HG03354 (cell line): Measurements from ENCODE around the gene GLI3.

Experiments used
- ATAC-seq: cut with Tn5 transposase; IDR thresholded peaks from one replicate; pipeline ENCODE4 v1.9.1; 2021; ENCODE audit warnings: mild to moderate bottlenecking; ENCODE audit not compliant: unreplicated experiment, poor library complexity, severe bottlenecking

The GLI3 gene

DNA sequence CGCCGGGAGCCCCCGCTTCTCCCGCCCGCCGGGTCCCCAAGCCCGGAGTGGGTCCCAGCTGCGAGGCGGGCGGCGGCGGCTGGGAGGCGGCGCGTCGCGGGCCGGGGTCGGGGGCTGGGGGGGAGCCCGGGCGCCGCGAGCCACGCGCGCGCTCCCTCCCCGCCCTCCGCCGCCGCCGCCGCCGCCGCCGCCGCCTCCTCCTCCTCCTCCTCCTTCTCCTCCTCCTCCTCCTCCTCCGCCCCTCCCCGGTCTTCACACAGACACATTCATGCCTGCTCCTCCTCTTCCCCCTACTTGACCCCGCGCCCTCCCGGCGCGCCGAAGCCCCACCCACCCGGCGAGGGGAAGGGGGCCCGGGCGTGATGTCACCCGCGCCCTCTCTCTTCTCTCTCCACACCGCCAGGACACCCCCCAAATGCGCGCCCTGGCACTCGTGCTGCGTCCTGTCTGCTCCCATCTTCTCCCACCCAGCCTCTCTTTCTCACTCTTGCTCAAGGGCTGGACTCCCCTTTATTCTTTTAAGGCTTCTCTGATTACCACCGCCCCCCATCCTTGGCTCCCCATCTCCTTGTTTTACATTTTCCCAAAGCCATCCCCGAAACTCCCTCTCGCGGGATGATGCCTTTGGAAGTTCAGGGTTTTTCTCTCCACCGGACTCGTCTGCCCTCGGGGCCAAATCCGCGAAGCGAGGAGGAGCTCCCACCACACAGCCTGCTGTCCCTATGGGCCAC is 967 bp upstream of the GLI3 start:
- no peak for ATAC-seq

DNA sequence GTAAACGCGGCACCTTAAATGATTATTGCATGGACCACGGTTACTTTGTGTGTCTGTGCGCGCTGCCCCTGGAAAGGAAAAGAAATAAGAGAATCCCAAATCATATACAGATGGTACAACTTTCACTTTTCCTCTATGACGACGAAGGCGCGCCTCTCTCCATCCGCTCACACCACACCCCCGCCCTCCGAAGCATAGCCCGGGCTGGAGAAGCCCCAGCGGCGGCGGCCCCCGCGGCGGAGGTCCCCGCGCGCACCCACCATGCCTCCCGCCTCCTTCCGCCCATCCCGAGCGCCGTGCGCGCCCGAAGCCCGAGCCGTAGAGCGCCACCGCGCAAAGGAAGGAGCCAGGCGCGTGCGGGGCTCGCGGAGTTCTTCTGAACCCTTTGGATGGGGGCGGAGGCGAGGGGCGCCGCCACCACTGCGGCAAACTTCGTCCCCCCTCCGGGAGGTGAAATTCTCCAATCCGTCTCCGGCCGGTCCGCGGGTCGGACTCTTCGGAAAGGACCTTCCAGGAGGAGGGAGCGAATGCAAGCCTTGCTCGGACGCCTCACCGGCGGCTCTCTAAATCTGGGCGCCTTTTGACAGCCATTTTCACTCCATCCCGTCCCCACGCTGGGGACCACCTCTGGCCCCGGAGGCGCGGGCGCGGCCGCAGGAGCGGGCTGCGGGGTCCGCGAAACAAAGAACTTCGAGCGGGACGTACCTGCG is 588 bp downstream of the GLI3 start:
- ATAC-seq: peak; percentile 37

DNA sequence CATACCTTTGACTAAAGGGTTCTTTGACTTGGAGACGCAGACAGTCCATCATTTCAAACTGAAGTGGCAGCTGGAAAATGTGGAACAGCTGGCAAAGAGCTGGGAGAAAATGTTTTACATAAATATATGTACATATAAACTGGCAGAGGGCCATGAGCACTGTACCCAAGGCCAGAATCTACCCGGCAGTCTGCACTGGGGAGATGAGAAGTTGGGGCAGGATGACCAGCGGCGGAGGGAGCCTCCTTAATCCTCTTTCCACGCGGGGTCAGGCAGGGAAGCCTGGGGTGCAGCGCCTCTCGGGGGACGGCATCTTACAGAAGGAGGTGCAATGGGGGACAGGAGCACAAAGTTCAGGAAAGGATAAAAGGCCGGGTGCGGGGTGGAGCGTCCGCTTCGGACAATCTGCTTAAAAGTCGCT is 1.3 kb downstream of the GLI3 start:
- no peak for ATAC-seq

DNA sequence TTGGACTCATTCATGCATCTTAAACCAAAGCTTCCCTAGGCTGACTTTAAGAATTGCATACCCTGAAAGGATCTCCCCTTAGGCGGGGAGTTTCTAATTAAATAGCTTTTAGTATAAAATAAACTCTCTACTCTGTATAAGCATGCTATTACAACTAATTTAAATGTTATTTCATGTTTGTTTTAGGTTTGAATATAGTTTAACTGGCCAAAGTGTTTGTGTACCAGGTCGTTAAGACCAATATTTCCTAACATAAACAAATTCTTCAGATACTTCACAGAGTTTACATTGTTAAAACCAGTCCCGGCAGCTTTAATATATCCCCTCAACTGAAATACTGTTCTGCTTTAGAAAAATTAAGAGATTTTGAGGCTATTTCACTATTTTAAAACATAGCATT is 2.3 kb downstream of the GLI3 start:
- ATAC-seq: no peak

DNA sequence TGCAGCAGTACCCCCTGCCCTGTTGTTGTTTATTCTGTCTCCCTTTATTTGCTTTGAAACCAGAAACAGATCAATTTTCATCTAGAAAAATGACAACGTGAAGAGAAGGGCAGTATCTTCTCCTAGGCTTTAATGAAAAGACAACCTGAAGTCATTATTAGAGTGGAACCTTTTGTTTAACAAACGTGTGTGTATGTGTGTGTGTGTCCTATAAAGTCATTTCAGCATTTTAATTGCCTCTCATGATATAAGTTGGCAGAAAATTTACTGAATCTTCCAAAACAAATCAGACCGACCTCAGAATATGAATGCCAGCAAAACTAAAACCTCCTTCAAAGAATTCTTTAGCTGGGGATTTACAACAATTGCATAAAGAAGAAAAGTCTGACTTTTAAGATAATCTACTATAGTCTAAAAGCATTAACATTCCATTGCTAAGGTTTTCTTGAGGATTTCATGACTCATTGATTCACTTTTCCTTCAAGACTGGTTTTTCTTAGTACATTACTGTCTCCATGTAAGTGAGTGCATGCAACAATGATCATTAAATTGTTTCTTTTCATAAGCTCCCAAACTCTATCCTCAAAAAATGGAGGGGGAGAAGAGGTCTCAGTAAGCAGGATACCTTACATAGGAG is 3.2 kb downstream of the GLI3 start:
- ATAC-seq: no peak

DNA sequence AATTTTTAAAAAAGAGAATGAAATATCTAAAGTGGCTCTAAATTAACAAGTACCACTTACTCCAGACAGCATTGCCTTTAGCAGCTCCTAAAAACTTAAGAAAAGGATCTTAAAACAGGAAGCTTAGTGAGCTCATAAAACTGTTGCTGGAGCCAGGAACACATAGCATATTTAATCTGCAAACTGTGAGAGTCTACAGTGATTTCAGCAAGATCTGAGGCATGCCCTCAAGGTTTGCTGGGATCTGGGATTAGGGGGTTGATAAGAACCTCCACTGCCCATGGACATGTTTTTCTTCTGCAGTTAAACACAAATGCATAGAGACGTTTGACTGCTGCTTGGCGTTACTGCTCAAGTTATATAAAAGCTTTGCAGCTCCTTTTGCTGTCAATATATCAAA is 3.8 kb downstream of the GLI3 start:
- no peak for ATAC-seq

DNA sequence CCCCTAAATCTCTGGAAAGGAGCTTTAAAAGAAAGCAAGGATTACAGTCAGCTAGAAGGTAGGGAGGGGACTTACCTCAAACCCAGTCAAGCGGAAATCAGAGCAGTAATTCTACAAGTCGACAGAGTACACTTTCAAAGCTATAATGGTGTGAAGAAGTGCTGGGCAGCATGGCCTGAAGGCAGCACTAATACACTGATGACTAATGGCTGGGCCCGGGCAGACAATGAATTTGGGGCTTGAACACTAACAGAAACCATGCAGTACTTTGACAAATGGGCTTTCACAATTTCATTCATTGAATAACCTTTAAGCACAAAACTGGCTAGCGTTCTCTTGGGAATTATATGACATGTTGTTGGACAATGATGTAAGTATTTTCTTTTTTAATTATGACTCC is 4.7 kb downstream of the GLI3 start:
- ATAC-seq: no peak

DNA sequence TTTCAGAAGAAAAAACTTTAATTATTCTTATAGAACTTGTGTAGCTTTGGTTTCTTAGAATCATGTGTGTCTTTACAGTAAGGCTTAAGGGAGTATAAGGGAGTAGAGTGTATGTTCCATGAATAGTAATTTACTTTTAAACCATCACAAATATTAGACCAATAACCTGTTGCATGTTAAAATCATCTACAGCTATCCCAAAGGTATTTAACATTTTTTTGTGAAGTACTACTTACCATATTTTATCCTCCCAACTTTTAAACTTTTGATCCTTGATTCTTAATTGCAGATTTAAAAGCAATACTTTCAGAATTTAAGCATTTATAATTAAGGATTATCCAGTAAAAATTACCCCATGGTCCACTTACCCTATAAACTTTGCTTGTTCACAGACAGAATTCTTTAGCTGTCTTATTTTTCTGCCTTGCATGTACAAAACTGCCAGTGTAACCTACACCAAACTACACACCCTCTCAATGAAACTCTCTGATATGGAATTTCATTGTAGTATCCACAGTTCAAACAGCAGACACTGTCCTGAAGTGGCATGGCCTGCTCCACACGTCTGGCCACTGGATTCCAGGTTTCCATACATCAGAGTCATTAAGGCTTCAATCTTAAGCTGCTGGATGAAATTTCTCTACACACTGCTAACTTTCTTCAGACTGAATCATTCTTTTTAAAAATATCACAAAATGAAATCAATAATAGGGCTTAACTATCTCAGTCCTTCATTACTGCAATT is 5.8 kb downstream of the GLI3 start:
- no peak for ATAC-seq

DNA sequence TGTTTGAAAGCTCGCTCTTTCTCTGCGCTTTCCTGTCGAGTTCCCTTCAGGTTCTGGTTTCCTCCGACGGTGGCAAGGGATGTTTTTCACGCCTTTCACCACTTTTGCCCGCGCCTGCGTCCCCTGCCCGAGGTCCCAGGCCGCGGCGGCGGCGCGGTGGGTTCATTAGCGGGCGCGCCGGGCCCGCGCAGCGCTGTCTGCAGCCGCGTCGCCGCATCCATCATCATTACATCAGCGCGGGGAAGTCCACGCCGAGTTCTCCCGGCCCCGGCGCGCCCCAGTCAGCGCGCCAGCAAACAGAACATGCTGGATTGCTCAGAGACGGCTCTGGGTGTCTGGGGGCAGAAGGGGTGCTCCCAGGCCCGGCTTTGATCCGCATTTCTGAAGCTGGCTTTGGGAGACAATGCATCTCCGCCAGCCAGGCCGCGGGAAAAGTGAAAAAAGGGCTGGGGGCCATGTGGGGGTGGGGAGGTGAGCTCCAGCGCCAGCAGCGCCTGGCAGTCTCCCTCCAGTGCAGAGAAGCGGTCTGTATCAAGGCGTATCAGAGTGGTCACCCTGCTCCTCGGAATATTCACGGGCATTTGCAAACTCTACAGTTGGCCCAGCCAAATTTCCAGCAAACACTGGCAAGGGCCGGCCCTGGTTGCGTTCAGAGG is 8.9 kb downstream of the GLI3 start:
- peak; percentile 37 for ATAC-seq

DNA sequence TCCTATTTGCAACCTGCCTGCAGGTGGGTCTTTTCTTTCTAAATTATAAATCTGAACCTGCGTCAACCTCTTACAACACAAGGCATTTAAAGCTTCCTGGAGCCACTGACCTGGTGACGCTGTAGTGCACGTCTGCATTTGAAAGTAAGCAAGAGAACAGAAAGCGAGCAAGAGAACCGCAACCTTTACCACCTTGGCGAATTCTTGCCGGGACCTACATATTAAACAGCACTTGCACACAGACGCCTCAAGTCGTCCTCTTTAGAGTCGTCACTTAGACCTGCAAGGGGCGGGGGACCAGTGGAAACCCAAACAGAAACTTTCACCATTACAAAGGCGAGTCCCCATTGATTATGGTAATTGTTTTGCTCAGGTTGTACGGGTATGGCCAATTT is 9.5 kb downstream of the GLI3 start:
- ATAC-seq: peak; percentile 47

DNA sequence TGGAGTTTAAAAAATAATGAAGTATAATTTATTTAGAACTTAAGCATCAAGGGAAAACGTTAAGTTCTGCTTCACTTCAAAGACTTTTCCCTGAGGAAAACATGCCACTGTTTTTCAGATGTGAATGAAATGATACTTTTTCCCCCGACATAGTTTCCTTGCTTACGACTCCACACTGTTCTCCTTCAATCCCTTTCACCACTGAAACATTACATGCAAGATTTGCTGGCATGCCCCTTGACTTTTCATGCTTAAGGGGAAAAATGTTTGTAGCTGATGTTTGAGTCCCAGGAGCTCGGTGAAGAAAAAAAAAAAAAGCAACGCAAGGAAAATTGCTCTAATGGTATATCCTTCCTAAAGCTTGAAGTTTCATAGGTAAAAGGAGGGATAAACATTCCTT is 10.0 kb downstream of the GLI3 start:
- no peak for ATAC-seq

DNA sequence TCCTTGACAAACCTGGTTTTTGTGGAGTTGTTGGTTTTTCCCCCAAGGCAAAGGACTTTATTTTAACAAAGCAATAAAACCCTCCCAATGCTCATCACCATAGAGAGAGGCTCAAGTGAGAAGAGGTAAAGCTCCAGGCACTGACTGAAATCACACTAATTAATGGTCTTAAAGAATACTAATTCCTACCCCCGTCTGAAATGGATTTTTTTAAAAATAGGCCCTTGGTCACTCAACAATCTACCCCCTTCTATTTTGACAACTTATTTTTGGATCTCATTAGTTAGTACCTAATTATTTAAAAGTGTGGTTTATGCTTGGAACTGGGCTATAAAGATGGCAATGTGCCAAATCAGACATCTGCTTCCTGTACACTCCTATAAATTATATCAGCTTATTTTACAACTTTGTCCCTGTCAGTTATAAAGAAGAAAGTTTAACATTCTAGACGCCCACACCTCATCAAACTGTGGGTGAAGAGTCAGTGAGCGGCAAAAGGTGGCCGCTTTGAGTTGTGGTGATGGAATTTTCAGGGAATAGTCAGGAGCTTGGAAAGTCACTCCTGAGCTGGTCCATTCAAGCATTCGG is 10.6 kb downstream of the GLI3 start:
- ATAC-seq: no peak

DNA sequence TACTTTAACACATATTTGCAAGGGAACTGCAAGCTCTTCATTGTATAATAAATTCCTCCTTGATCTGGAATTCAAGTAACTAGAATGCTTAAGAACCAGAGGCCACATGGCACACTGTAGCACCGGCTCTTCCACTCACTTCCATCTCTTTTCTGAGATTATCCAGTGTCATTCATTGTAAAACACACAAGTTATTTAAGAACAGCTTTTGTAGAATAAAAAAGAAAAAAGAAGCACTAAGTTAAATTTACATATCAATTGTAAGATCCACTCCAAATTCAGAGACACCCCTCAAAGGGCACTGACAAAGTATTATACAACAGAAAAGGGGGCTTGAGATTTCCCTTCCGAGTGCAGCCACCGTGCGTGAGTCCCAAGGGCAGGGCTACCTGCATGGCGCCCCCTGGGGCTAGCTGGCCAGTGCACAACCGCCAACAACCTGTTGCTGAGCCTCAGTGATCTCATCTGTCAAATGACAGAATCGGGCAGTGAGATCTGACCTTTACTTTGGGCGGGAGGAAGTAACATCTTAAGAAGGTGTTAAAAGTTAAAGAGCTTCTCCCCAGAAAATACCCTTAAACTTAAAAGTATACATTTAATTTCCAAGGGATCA is 12.5 kb downstream of the GLI3 start:
- no peak for ATAC-seq

DNA sequence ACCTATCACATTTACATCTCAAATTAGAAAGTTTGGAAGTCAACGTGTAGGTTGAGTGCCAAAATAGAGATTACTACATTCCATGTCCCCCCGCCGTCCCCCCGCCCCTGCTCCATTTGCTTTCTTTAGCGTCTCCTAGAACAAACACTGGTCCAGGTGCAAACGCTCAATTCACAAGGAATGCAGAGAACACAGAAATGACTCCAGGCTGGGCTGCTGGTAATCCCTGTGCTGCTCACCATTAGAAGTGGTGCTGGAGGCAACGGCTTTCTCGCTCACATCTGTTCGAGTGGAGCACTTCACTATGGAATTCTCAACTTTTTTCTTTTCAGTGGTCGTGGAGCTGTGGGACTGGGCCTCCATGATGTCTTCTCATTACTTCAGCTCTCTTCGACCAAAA is 14.1 kb downstream of the GLI3 start:
- ATAC-seq: no peak

DNA sequence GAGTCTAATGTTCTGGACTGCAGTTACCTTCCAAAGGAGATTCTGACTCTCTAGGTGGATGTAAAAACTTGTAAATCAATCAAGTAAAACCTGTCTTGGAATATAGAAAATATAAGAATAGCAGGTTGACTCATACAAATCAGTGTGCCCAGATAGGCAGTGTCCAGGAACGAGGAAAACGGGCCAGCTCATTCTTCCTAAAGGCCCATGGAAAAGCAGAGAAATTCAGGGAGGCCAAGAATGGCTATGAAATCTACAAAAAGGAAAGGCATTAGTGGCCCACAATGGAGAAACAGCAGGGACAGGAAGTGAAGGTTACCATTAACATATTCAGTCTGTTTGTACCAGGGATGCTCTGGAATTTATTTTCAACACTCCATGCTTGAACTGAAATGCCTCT is 14.9 kb downstream of the GLI3 start:
- ATAC-seq: no peak

DNA sequence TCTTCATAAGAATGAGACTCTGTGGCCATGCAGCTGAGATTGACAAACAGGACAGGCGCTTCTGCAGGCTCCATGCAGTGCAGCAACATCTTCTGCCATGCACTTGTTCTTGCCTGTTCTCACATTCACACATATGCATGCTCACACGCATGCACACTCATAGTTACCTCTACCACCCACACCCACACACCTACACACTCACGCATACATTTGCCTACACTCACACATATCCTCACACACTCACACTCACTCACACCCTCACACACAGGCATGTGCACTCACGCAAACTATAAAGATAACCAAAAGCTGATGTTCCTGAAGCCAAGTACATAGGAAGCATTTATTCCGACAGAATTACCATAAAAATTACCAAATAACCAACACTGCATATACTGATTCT is 15.7 kb downstream of the GLI3 start:
- ATAC-seq: no peak

DNA sequence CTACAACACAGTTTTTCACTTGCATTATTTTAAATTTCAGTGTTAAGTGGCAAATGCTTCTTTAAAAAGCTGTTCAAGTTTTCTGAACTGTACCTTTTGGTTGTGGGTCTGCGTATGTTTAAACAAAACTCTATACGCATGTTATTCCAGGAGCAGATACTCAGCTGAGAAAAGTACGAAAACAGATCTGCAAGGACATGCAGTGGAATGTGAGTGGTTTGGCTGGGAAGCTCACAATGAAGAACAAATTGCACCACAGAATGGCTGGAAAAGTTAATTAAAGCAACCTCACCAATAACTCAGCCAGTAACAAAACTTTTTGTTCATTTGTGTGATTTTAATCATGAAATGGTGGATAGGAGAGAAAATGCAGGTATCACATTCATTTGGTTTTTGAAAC is 17.6 kb downstream of the GLI3 start:
- ATAC-seq: no peak

DNA sequence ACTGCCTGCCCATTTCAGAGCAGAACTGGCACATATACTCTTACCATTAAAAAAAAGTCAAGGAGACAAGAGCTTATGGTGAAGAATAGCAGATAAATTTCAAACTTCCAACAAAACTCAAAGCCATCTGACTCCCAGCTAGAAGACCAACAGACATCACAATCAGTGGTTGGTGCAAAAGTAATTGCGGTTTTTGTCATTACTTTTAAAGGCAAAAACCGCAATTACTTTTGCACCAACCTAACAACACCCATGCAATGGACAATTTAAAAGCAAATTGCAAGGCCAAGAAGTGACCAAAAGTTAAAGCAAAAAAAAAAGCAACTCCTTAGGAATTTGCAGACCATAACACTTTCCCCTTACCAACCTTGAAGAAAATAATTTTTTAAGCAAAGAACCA is 18.8 kb downstream of the GLI3 start:
- no peak for ATAC-seq

DNA sequence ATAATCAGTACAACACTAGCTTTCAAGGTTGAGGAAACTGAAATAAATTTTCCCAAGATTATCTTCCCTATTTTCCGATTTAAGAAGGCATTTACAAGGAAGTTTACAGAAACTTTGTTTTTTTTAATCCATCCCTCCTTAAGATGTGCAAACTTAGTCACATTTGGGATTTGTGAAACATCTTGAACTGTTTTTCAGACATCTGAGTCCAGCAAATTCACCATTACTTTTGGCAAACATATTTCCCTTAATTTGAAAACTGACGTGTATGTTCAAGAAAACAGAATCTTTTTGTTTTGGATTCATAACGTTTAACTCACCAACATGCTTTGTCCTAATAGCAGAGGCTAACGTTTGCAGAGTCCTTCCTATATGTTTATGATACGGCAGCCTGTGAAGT is 19.5 kb downstream of the GLI3 start:
- no peak for ATAC-seq
